ENCODE measurements around the gene FSTL5. TPM values are rescaled to one million over a fixed set of nuclear protein-coding genes. Genes with fewer than 3 reads are reported as not detected.

FSTL5 gene
- total RNA-seq, 8 experiments from 2014 or later, result 0.17 to 31.3 (median 3.0) TPM

GRCh38 chr4:162061214-162061613 is 102.6 kb downstream of the FSTL5 start:
- no peak overlapping the region for H3K27ac ChIP-seq
- peak in 7 of 8 experiments; percentile 36 to 93 (median 78) for ATAC-seq (replicated peaks in 6 of 8)
- 0 to 83% (median 51%) methylated on average over 1 to 2 of the region's 2 CpGs; no CpG with 5 or more reads in 3 of the 10 experiments for WGBS, 10 experiments
- H3K4me1 ChIP-seq (replicated peaks in 1 of 2), result peaks cover 0 to 7% of the 10 kb centered on the region in 2 donors
- H3K4me3 ChIP-seq, result no peak overlapping the region
- in situ Hi-C loops (cut with MboI; ENCODE audit: low pct_unique_long_range_greater_than_20kb in 2 of 9, low sequenced_read_pairs in 9 of 9, unreplicated experiment in 9 of 9), result no loop called here

DNA sequence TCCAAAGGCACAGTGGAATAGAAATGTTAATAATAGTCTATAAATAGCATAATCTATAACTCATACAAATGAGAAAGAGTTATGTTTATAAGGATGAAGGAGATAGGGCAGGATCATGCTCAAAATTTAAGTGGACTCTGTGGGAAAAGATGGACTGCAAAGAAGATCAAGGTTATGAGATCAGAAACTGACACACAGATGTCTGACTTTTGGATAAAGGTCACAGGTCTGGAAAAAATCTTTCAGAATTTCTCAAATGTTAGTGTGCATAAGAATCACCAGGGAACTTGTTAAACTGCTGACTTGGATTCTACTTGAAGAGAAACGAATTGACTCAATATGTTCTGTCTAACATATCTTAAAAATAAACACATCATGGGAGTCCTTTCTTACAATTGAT is 104.1 kb downstream of the FSTL5 start:
- in situ Hi-C loops (cut with MboI; ENCODE audit: low pct_unique_long_range_greater_than_20kb in 2 of 9, low sequenced_read_pairs in 9 of 9, unreplicated experiment in 9 of 9), result no loop called here
- 0 to 100% (median 100%) methylated on average over 1 of the region's 1 CpG; no CpG with 5 or more reads in 3 of the 10 experiments for WGBS, 10 experiments
- Histone ChIP-seq H3K27ac (no peak overlapping the region), H3K4me3 (no peak overlapping the region), H3K4me1 (replicated peaks in 1 of 2) (peaks cover 0 to 7% of the 10 kb centered on the region in 2 donors)
- ATAC-seq (replicated peaks in 6 of 8), result no peak

DNA sequence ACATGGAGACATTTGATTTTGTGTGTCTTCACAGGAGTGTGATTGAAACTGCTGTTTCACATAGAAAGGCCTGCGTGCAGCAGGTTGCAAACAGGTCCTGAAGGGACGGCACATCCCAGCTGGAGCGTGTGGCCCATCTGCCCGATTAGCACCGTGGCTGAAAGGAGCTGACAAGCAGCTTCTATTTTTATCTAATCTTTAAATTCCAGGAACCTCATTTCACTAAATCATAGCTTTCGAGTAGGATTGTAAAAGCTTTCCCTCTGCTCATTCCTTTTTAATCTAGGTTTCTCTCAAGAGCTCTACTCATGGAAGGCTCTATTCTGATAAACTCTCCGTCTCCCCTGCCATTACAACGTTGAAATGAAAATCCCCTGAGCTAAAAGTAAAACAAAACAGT is 106.8 kb downstream of the FSTL5 start:
- ATAC-seq (replicated peaks in 6 of 8), result peak in 6 of 8 experiments; percentile 65 to 91 (median 83)
- H3K27ac ChIP-seq, result no peak overlapping the region
- H3K4me1 ChIP-seq (replicated peaks in 1 of 2), result peaks cover 0 to 7% of the 10 kb centered on the region in 2 donors
- WGBS, 10 experiments, result 0 to 63% (median 48%) methylated on average over 2 to 8 of the region's 8 CpGs; no CpG with 5 or more reads in 1 of the 10 experiments
- in situ Hi-C loops (cut with MboI; ENCODE audit: low pct_unique_long_range_greater_than_20kb in 2 of 9, low sequenced_read_pairs in 9 of 9, unreplicated experiment in 9 of 9), result no loop called here
- H3K4me3 ChIP-seq, result no peak overlapping the region

DNA sequence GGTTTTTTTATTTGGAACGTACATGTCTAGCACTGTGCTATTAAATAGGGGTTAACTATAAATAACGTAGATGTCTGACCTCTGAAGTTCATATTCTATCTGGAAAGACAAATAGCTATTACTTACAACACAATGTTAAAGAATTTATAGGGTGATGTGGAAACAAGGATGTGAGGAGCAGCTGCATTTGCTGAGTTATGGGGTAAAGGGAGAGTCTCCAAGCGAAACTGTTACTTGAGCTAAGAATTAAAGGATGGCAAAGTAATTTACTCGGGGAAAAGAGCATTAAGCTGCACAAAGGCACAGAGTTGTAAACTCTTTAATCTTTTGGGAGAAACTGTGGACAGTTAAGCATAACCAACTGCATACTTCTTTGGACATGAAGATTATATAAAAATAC is 117.7 kb downstream of the FSTL5 start:
- WGBS, 10 experiments, result 1 to 71% (median 37%) methylated on average over 2 to 4 of the region's 4 CpGs; no CpG with 5 or more reads in 1 of the 10 experiments
- H3K4me1 ChIP-seq (replicated peaks in 1 of 2), result peaks cover 0 to 24% of the 10 kb centered on the region in 2 donors
- in situ Hi-C loops (cut with MboI; ENCODE audit: low pct_unique_long_range_greater_than_20kb in 2 of 9, low sequenced_read_pairs in 9 of 9, unreplicated experiment in 9 of 9), result no loop called here
- no peak overlapping the region for H3K27ac ChIP-seq
- peak in 3 of 8 experiments; percentile 50 to 55 (median 51) for ATAC-seq (replicated peaks in 6 of 8)
- no peak overlapping the region for H3K4me3 ChIP-seq

- no peak for ATAC-seq (replicated peaks in 6 of 8)
- no peak overlapping the region for H3K4me3 ChIP-seq
- in situ Hi-C loops (cut with MboI; ENCODE audit: low pct_unique_long_range_greater_than_20kb in 2 of 9, low sequenced_read_pairs in 9 of 9, unreplicated experiment in 9 of 9), result no loop called here
- WGBS, 10 experiments, result 0 to 89% (median 66%) methylated on average over 2 to 3 of the region's 3 CpGs
- peaks cover 0 to 2% of the 10 kb centered on the region in 2 donors for H3K4me1 ChIP-seq (replicated peaks in 1 of 2)
- H3K27ac ChIP-seq, result no peak overlapping the region
These were observed 125.7 kb downstream of the FSTL5 start for GRCh38 chr4:162038112-162038511.

DNA sequence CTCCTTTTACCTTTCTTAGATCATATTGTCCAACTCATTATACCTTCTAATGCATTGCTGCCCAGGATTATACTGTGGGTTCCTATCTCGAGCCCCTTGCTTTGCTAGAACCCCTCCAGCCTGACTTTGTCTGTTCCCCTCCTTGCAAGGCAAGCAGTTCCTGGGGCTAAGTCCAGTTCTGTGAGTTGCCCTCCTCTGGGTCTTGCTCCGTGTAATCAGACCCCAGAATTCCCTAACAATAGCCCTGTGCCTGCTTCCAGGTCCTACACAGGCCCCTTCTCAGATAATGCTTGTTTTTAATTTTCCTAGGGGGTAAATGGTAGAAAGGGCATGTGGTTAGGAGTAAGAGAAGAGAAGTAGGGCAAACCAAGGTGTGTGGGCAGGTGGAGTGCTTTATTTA is 145.9 kb downstream of the FSTL5 start:
- no peak overlapping the region for H3K4me3 ChIP-seq
- H3K27ac ChIP-seq, result no peak overlapping the region
- no peak for ATAC-seq (replicated peaks in 6 of 8)
- WGBS, 10 experiments, result 0 to 75% (median 20%) methylated on average over 1 to 2 of the region's 2 CpGs; no CpG with 5 or more reads in 3 of the 10 experiments
- in situ Hi-C loops (cut with MboI; ENCODE audit: low pct_unique_long_range_greater_than_20kb in 2 of 9, low sequenced_read_pairs in 9 of 9, unreplicated experiment in 9 of 9), result no loop called here
- H3K4me1 ChIP-seq (replicated peaks in 1 of 2), result no peaks in the 10 kb centered on the region

- 17 to 100% (median 95%) methylated on average over 1 to 2 of the region's 2 CpGs; no CpG with 5 or more reads in 4 of the 10 experiments for WGBS, 10 experiments
- no peak overlapping the region for H3K27ac ChIP-seq
- in situ Hi-C loops (cut with MboI; ENCODE audit: low pct_unique_long_range_greater_than_20kb in 2 of 9, low sequenced_read_pairs in 9 of 9, unreplicated experiment in 9 of 9), result no loop called here
These were observed 146.8 kb downstream of the FSTL5 start for GRCh38 chr4:162016991-162017390.

GRCh38 chr4:162016219-162016618 is 147.6 kb downstream of the FSTL5 start:
- ATAC-seq (replicated peaks in 6 of 8), result no peak
- H3K27ac ChIP-seq, result no peak overlapping the region
- no peak overlapping the region for H3K4me3 ChIP-seq
- 0% methylated on average over 1 of the region's 1 CpG; no CpG with 5 or more reads in 2 of the 10 experiments for WGBS, 10 experiments
- H3K4me1 ChIP-seq (replicated peaks in 1 of 2), result no peaks in the 10 kb centered on the region
- in situ Hi-C loops (cut with MboI; ENCODE audit: low pct_unique_long_range_greater_than_20kb in 2 of 9, low sequenced_read_pairs in 9 of 9, unreplicated experiment in 9 of 9), result no loop called here

More at GRCh38 chr4:162016991-162017390, 146.8 kb downstream of the FSTL5 start:
- Histone ChIP-seq H3K4me1 (replicated peaks in 1 of 2) (no peaks in the 10 kb centered on the region), H3K4me3 (no peak overlapping the region)
- ATAC-seq (replicated peaks in 6 of 8), result no peak

GRCh38 chr4:162015090-162015489 is 148.7 kb downstream of the FSTL5 start:
- no peak overlapping the region for H3K27ac ChIP-seq
- 18 to 93% (median 67%) methylated on average over 1 to 3 of the region's 3 CpGs; no CpG with 5 or more reads in 3 of the 10 experiments for WGBS, 10 experiments
- in situ Hi-C loops (cut with MboI; ENCODE audit: low pct_unique_long_range_greater_than_20kb in 2 of 9, low sequenced_read_pairs in 9 of 9, unreplicated experiment in 9 of 9), result no loop called here
- no peaks in the 10 kb centered on the region for H3K4me1 ChIP-seq (replicated peaks in 1 of 2)
- no peak overlapping the region for H3K4me3 ChIP-seq
- peak in 1 of 8 experiments; percentile 46 for ATAC-seq (replicated peaks in 6 of 8)

DNA sequence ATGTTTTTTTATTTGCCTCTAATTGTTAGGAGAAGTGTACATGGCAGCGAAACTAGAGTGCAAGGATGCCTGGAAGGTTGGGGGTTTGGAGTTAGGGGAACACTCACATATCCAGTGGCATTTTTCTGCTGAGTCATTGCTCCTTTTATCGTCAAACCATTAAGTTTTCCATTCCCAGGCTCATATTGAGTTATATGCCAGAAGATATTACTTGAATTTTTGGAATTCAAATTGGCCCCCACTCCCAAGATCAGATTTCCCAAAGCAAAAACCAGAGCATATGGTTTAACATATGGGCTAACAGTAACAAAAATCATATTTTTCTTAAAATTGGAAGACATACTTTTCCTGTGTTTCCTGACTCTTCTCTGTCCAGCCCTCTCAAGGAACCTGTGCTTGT is 152.7 kb downstream of the FSTL5 start:
- Histone ChIP-seq H3K4me1 (replicated peaks in 1 of 2) (no peaks in the 10 kb centered on the region), H3K27ac (no peak overlapping the region), H3K4me3 (no peak overlapping the region)
- in situ Hi-C loops (cut with MboI; ENCODE audit: low pct_unique_long_range_greater_than_20kb in 2 of 9, low sequenced_read_pairs in 9 of 9, unreplicated experiment in 9 of 9), result no loop called here
- no peak for ATAC-seq (replicated peaks in 6 of 8)
- 0 to 100% (median 97%) methylated on average over 1 to 2 of the region's 2 CpGs; no CpG with 5 or more reads in 2 of the 10 experiments for WGBS, 10 experiments

DNA sequence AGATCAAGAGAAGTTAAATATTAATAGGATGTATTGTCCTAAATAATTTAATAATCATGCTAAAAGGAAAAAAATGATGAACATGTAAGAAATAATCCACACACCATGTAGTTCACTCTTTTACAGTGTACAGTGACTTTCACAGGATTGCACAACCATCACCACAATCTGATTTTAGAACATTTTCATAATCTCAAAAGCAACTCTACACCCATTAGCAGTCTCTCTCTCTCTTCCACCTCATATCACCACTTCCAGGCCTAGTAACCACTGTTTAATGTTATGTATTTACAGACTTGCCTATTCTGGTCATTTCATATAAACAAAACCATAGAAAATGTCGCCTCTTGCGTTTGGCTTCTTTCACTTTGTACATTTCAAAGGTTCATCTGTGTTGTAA is 153.4 kb downstream of the FSTL5 start:
- ATAC-seq (replicated peaks in 6 of 8), result no peak
- no peaks in the 10 kb centered on the region for H3K4me1 ChIP-seq (replicated peaks in 1 of 2)
- WGBS, 10 experiments, result 10 to 100% (median 83%) methylated on average over 1 to 2 of the region's 2 CpGs; no CpG with 5 or more reads in 1 of the 10 experiments
- in situ Hi-C loops (cut with MboI; ENCODE audit: low pct_unique_long_range_greater_than_20kb in 2 of 9, low sequenced_read_pairs in 9 of 9, unreplicated experiment in 9 of 9), result no loop called here
- no peak overlapping the region for H3K27ac ChIP-seq
- no peak overlapping the region for H3K4me3 ChIP-seq

DNA sequence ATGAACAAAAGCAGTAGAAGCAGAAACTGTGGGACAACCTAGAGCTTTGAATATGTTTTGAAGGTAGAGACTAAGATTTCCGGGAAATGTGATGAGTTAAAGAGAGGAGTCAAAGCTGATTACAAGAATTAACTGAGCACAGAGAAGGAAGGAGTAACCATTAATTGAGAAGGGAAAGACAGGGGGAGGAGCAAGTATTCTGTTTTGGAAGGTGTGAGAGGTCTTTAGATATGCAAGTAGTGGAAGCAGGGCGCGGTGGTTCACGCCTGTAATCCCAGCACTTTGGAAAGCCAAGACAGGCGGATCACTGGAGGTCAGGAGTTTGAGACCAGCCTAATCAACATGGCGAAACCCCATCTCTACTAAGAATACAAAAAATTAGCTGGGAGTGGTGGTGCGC is 171.5 kb downstream of the FSTL5 start:
- no peak for ATAC-seq (replicated peaks in 6 of 8)
- in situ Hi-C loops (cut with MboI; ENCODE audit: low pct_unique_long_range_greater_than_20kb in 2 of 9, low sequenced_read_pairs in 9 of 9, unreplicated experiment in 9 of 9), result no loop called here
- no peak overlapping the region for H3K27ac ChIP-seq

GRCh38 chr4:161991811-161992210 is 172.0 kb downstream of the FSTL5 start:
- in situ Hi-C loops (cut with MboI; ENCODE audit: low pct_unique_long_range_greater_than_20kb in 2 of 9, low sequenced_read_pairs in 9 of 9, unreplicated experiment in 9 of 9), result no loop called here
- no peak for ATAC-seq (replicated peaks in 6 of 8)
- H3K4me3 ChIP-seq, result no peak overlapping the region
- 6 to 97% (median 79%) methylated on average over 2 to 5 of the region's 5 CpGs for WGBS, 10 experiments
- no peaks in the 10 kb centered on the region for H3K4me1 ChIP-seq (replicated peaks in 1 of 2)
- no peak overlapping the region for H3K27ac ChIP-seq

More for the DNA sequence above, 171.5 kb downstream of the FSTL5 start:
- H3K4me1 ChIP-seq (replicated peaks in 1 of 2), result no peaks in the 10 kb centered on the region
- no peak overlapping the region for H3K4me3 ChIP-seq
- 9 to 93% (median 88%) methylated on average over 1 to 6 of the region's 7 CpGs; no CpG with 5 or more reads in 1 of the 10 experiments for WGBS, 10 experiments

DNA sequence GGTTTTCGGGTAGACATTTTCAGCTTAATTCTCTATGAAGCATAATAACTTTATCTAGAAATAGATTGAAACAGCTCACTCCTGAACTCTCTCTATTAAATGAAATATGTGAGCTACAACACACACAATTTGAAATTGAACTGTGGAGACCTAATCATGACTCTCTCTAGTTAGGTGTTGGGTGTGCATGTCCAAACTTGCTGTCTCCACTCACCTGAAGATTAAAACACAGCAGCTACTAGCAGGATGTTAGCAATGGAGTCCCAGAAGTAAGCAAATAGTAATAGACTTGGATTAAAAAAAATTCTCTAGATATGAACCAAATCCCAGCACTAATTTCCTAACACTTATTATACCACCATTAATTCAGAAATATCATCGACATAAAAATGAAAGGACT is 173.1 kb downstream of the FSTL5 start:
- no peak for ATAC-seq (replicated peaks in 6 of 8)
- H3K4me3 ChIP-seq, result no peak overlapping the region
- WGBS, 10 experiments, result 0 to 100% (median 80%) methylated on average over 1 to 2 of the region's 2 CpGs; no CpG with 5 or more reads in 1 of the 10 experiments
- in situ Hi-C loops (cut with MboI; ENCODE audit: low pct_unique_long_range_greater_than_20kb in 2 of 9, low sequenced_read_pairs in 9 of 9, unreplicated experiment in 9 of 9), result no loop called here
- H3K27ac ChIP-seq, result no peak overlapping the region
- H3K4me1 ChIP-seq (replicated peaks in 1 of 2), result no peaks in the 10 kb centered on the region
